ENCODE measurements around the gene C19orf73. TPM values are rescaled to one million over a fixed set of nuclear protein-coding genes. Genes with fewer than 3 reads are reported as not detected.

The C19orf73 gene, protein sequence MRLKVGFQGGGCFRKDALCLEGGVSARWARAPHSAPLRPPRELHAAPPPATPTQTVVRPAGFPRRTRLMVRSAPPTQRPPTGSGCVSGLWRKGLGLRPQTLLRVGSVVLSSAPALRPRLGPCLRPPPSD
- 0.98 and 1.1 TPM in 2 replicates for total RNA-seq

DNA sequence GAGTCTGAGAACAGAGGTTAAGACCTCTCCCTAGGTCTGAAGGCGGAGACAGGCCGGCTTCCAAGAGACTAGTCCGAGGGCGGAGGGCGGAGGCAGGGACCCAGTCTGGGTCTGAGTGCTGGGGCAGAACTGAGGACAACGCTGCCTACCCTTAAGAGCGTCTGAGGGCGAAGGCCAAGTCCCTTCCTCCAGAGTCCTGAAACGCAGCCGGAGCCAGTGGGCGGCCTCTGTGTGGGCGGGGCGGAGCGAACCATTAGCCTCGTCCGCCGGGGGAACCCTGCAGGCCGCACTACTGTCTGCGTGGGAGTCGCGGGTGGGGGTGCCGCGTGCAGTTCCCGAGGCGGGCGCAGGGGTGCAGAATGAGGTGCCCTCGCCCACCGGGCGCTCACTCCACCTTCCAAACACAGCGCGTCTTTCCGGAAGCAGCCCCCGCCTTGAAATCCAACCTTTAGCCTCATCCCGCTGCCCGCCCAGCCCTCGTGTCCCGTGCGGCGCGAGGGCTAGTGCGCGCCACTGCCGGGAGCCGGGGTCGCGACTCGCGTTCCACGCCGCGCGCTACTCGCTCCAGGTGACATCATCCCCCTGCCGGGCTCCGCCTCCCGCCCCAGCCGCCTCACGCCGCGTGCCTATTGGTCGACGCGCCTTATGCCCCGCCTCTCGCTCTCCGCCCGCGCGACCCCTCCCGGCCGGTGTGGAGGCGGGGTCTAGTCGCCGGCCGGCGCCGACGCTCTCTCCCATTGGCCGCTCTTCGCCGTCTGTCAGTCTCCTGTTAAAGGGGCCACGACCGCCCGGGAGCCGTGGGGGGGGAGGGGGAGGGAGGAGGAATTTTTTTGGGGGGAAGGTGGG is at the start of gene C19orf73:
C19orf73 (minus strand) TSS at position 579 of the 846 bp plus-strand sequence; CDS start at position 458, 121 bp downstream.
- intact Hi-C loops (cut with micrococcal nuclease), result loop anchor here (1.0 to 10.0 kb wide), 10 partner anchors 10 to 1844 kb away; partner anchors contain the start of genes AP2A1, DBP, GYS1 and INAFM1

DNA sequence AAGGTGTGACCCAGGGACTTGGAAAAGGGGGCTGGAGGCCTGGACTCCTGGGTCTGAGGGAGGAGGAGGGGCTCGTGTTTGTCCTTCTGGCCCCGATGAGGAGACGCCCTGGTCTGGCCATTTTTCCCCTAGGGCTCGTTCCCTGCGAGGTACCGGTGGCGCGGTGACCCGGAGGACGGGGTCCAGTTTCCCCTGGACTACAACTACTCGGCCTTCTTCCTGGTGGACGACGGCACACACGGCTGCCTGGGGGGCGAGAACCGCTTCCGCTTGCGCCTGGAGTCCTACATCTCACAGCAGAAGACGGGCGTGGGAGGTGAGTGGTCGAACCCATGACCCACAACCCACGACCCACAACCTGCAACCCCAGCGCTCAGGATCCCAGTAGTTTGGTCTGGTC is 49.5 kb upstream of the C19orf73 start:
- intact Hi-C loops (cut with micrococcal nuclease), result no loop called here

DNA sequence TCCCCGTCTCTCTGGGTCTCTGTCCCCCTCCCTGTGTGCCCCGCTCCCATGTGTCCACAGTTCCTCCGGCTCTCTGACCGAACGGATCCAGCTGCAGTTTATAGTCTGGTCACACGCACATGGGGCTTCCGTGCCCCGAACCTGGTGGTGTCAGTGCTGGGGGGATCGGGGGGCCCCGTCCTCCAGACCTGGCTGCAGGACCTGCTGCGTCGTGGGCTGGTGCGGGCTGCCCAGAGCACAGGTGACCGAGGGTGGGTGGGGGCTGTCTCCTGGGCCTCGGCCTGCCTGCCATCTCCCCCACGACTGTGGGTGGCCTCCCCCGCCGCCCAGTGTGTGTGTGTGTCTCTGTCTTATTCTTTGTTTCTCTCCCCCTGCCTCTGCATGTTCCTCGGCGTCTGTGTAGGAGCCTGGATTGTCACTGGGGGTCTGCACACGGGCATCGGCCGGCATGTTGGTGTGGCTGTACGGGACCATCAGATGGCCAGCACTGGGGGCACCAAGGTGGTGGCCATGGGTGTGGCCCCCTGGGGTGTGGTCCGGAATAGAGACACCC is 49.0 kb upstream of the C19orf73 start:
- intact Hi-C loops (cut with micrococcal nuclease), result no loop called here

DNA sequence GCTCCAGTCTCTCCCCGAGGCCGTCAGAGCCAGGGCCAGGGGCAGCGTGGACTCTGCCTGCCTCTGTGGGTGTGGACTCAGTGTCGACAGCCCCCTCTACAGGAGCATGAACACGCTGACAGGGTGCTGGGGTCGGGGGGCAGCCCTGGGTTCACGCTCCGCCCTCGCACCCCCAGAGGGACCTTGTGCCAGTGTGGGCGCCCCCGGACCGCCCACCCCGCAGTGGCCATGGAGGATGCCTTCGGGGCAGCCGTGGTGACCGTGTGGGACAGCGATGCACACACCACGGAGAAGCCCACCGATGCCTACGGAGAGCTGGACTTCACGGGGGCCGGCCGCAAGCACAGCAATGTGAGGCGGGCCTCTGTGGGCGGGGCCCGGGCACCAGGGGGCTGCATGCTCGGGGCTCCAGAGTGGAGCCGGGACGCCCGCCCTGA is 46.9 kb upstream of the C19orf73 start:
- intact Hi-C loops (cut with micrococcal nuclease), result no loop called here

DNA sequence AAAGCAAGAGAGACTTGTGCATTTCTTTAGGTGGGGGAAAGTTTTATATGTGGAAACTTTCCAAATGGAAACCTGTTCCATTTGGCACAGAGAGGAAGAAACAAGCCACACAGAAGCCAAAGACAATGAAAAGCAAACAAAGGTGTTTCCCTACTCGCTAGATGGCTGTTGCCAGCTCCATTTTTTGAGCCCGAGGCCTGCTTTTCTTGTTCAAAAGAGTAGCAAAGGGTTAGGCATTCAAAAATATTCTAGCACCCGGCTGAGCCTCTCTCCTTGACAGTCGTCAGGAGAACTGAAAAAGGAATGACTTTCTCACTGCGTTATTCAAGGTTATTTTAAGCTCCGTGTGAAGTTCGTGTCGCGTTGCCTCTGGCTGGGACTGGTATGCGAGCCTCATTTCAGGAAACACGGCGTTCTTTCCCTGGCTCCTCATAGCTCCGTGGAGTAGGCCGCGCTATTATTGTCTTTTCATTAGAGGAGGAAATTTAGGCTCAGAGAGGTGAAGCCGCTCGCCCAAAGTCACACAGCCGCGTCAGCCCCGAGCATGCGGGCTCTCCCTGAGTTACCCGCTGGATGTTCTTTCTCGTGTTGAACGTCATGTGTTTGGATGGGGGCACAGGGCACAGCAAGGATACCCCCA is 46.3 kb upstream of the C19orf73 start:
- intact Hi-C loops (cut with micrococcal nuclease), result no loop called here

DNA sequence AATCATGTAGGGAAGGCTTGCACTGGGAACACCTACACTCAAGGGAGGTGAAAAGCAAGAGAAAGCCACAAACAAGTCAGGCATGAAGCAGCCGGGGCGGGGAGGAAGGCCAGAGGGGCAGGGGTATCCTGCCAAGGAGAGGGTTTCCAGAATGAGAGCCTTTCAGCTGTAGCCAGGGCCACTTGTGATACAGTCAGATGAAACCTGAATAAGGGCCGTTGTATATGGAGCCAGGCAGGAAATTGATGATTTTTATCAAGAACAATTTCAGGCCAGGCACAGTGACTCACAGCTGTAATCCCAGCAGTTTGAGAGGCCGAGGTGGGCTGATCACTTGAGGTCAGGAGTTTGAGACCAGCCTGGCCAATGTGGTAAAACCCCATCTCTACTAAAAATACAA is 43.0 kb upstream of the C19orf73 start:
- intact Hi-C loops (cut with micrococcal nuclease), result no loop called here

DNA sequence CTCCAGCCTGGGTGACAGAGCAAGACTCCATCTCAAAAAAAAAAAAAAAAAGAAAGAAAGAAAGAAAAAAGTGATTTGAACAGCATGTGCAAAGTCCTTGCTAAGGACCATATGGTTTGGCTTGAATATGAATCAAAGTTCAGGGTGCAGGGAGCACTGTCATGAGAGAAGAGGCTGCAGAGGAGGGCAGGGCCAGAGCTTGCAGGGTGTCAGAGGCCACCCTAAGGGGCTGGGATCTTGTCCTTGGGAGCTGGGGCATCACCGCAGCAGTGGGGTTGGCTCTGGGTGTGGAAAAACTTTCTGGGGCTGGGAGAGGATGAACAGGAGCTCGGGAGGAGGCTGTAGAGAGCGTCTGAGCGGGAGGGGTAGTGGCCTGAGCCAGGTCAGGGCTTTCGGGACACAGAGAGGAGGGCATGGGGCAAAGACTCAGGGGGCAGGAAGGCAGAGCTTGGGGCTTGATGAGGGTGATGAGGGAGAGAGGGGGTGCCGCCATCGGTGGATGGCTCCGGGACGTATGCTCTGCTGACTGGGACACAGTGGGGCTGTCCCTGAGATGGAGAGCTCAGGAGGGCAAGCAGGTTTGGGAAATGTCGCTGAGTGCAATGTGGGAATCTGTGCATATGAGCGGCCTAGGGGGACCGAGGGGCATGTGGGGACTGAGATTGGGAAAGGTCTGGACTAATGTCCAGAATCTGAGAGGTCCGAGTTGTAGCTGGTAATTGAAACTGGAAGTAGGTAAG is 41.7 kb upstream of the C19orf73 start:
- intact Hi-C loops (cut with micrococcal nuclease), result no loop called here

DNA sequence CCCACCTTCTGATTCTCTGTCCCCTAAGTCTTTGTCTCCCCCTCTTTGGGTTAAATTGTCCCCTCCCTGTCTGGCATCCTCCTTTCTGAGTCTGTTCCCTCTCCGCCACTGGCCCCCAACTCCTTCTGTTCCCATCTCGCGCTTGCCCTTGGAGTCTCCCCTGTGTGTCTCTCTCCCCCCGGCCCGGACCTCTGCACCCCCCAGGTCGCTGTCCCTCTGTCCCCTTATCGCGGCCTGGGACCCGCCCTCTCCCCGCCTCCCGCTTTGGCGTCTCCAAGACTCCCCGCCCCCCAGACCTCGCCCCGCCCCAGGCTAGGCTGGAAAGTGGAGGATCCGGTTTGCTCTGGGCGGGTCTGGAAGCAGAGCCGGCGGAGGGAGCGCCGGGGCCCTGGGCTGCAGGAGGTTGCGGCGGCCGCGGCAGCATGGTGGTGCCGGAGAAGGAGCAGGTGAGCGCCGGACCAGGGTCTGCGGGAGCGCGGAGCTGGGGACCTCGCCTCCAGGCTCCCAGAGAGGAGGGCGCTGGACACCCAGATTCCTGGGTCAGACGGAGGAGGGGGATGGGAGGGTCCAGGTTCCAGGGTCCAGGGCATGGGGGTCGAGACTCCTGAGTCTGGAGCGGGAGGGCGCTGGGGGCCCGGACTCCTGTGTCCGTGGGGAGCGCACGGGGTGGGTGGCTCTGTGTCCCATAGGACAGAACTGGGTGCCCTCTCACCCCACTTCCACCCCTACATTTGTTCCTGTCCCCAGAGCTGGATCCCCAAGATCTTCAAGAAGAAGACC is 38.7 kb upstream of the C19orf73 start, which contains the start of gene TRPM4:
TRPM4 (plus strand) TSS at position 348 of the 780 bp plus-strand sequence; CDS start at position 423, 75 bp downstream.
- intact Hi-C loops (cut with micrococcal nuclease), result loop anchor here (1.0 kb wide), 1 partner anchor 11 kb away; no protein-coding TSS in a partner anchor

DNA sequence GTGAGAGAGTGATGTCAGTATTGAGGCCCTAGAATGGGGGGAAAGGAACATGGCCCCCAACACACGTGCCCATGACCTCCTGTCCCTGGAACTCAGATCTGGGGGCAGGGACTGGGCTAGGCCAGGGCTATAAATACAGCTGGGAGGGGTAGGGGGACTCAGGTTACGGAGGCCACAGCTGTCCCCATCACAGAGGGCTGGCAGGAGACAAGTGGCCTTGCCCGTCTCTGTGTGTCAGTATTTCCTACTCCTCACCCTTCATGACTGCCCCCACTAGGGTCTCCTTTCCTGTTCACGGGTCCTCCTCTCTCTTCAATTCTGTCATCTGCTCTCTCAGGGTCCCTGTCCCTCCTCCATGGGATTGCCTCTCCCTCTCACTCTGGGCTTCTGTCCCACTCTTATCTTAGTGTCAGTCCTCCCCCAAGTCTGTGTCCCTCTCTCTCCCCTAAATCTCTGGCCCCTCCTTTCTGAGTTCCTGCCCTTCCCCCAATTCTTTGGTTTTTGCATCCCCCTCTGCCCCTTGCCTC is 36.9 kb upstream of the C19orf73 start:
- intact Hi-C loops (cut with micrococcal nuclease), result no loop called here

DNA sequence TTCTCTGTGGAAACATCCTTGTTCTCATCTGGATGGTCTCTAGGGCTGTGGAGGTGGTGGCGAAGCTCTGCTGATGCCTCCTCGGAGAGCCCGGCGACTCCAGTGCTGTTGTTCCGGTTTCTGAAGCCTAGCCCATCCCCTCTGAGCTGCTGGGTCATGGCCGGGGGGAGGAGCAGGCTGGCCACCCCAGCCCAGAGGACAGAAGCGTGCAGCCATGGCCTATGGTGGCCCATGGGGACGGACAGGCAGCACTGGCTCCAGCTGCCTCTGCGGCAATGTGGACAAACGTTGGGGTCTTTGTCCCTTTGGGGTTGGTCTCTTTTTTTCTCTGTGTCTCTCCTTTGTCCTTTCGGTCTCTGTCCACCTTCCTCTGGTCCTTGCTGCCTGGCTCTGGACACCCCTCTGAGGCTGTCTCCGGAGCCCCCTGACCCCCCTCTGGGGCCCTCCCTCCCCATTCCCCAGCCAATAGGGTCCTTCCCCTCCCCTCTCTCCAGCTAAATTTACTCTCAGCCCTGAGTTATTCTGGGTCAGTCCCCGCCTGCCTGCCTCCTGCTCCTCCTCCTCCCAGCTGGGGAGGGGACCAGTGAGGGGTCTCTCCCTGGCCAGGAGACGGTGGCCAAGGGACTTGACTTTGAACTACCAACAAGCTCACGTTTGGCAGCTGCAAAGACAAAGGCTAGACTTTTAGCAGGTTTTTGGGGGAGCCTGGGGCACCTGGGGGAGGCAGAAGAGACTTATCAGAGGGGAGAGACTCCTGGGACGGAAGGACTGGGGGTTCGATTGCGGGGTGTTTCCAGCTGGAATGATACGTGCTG is 36.3 kb upstream of the C19orf73 start, which contains the start of gene HRC:
HRC (minus strand) TSS at position 392 of the 815 bp plus-strand sequence; CDS start at position 233, 159 bp downstream.
- intact Hi-C loops (cut with micrococcal nuclease), result no loop called here

DNA sequence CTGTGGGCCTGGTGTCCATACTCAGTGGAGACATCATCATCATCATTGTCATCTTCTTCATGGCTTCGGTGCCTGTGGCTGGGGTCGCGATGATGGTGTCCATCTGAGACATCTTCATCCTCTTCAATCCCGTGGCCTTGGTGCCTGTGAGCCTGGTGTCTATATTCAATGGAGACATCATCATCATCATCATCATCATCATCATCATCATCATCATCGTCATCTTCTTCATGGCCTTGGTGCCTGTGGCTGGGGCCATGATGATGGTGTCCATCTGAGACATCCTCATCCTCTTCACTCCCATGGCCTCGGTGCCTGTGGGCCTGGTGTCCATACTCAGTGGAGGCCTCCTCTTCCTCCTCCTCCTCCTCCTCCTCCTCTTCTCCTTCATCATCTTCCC is 35.3 kb upstream of the C19orf73 start:
- intact Hi-C loops (cut with micrococcal nuclease), result no loop called here

DNA sequence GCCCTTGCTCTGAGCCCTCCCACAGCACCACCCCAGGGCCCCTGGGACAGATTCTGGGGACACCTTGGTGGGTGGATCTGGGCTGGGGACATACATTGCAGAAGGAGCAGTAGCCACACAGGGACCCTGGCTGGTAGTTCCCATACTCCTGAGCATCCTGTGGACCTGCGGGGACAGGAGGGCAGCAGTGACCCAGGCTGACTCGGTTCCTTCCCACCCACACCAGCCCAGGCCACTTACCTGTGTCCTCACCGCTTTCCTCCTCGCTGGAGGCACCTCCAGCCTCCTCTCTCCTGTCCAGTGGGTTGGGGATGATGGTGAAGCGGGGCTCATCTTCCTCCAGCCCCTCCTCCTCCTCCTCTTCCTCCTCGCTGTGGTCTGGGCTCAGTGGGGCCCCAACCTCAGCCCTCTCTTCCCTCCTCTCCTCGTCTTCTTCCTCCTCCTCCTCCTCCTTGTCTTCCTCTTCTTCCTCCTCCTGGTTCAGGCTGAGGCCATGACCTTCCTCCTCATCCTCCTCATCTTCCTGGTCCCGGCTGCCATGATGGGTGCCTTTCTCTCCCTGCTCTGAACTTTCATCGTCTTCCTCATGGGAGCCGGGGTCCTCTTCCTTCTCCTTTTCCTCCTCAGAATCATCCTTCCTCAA is 34.3 kb upstream of the C19orf73 start:
- intact Hi-C loops (cut with micrococcal nuclease), result no loop called here

DNA sequence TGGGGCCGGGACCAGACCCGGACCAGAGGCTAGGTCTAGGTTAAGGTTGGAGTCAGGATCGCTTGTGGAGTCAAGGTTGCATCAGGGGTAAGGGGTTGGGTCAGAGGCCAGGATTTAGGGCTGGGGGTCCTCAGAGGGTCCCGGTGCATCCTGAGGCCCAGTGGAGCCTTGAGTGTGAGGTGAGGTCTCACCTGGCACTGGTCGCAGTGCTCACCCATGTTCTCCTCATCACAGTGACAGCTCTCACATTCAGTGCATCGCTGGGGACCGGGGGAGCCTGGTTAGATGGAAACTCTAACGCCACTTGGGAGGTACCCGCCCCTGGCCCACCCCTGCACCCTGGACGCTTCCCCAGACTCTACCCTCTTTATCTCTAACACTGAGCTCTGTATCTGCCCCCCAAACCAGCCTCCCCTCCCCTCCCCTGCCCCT is 33.2 kb upstream of the C19orf73 start:
- intact Hi-C loops (cut with micrococcal nuclease), result no loop called here

DNA sequence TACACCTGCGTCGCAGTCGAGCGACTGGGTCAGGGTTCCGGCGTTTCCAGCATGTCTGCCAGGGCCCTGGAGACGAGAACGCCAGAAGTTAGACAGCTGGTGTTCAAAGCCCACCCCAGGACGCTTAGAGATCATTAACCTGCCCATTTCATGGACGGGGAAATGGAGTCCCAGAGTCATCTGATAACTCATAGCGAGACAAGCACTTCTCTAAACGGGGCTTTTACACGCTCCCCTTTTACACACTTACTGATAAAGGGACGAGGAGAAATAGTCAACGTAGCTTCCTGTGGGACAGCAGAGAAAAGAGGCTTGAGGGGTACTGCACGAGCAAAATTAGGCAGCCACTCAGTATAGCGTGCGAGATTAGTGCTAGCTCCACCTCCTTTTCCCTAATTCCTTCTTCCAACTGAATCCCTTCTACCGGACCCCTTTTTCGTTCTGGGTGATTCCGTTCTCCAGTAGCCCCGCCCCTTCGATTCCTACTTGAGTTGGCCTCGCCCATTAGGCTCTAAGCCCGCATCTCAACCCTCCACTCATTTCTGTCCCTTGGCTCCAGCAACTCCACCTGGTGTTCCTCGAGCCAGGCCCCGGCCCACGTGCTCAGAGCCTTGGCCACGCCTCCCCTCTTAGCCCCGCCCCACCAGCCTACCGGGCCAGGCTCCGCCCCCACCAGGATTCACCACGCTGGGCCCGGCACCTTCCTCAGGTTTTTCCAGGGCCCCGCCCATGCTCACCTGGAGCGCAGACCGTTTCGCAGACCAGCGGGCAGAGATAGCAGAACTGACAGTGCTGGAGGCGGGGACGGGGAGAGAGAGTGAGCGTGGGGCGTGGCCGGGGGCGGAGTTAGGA is 32.5 kb upstream of the C19orf73 start:
- intact Hi-C loops (cut with micrococcal nuclease), result no loop called here

DNA sequence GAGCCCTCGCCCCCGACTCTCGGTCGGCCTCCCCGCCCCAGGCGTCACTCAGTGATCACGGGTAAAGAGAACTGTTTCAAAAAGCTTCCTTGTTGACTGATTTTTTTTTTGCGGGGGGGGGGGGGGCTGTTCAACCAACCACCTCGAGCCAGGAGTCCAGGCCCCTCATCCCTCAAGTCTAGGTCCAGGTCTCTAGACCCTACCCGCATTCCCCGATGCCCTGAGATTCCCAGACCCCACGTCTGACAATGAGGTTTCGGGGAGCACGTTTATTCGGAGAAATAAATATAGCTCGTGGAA is 32.0 kb upstream of the C19orf73 start:
- intact Hi-C loops (cut with micrococcal nuclease), result loop anchor here (1.0 kb wide), 1 partner anchor 66 kb away; the partner anchor contains the start of gene SNRNP70

DNA sequence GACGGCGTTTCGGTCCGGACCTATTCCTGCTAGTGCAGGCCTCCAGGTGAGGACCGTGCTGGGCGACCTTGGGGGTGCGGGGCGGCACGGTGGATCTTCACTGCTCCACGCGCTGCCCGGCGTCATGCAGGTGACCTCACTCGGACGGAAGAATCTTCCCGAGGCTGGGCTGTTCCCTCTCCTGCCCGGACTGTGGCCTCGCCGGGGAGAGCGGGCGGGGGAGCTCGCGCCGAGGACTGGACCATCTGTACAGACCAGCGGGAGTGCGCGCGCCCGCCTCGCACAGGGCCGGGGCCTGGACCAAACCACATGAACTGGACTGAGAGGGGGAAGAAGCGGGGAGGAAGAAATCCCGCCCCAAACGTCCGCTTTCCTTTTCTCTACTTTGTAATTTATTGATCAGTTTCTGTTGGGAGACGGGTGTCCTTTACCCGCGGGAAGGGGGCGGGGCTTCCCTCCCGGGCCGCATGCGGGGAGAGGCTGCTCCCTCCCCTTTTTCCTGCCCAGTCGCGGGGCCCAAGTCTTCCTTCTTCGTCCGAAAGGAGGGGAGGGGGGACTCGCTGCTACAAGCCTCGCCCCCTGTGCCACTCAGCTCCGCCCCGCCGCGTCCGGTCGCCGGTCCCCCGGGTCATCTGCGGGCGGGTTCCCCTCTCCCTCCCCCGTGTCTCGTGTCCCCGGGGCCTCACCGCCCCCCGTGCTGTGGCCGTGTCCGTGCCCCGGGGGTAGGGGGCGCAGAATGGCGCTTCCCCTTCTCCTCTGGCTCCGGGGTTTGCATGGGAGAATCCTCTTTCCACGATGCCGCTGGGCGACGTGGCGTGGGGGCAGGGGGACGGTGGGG is 31.4 kb upstream of the C19orf73 start:
- intact Hi-C loops (cut with micrococcal nuclease), result loop anchor here (1.0 kb wide), 1 partner anchor 65 kb away; the partner anchor contains the start of gene SNRNP70
